Body of pancreas (tissue), 4 donors: Measurements from ENCODE around the gene NTRK2. TPM values are rescaled to one million over a fixed set of nuclear protein-coding genes. Genes with fewer than 3 reads are reported as not detected.

Experiments used
- ATAC-seq: fragments of 150-250 bp; one replicate; pipeline ENCODE4 v1.9.1; 2016
- DNase-seq, 4 donors: peaks; one replicate each; pipeline ENCODE4 v3.0.0-alpha.2; 2019
- H3K27ac ChIP-seq, 4 donors: fragments of 200-600 bp; sonication (generic); 1 replicate in 3 of 4; 2 replicates in 1 of 4; pipeline versions ENCODE4 v1.5.1 to v1.6.1; 2016 to 2019; ENCODE audit warnings: mild to moderate bottlenecking in 1 of 4, mixed read lengths in 1 of 4, moderate library complexity in 1 of 4
- H3K27me3 ChIP-seq, 2 donors: fragments of 200-600 bp; sonication (generic); one replicate each; pipeline ENCODE4 v1.6.0; 2016; ENCODE audit warnings: mild to moderate bottlenecking in 1 of 2
- H3K36me3 ChIP-seq, 2 donors: fragments of 200-600 bp; sonication (generic); replicated peaks in 1 of 2; 2 replicates each; pipeline ENCODE4 v1.5.1; 2016; ENCODE audit warnings: low read depth in 2 of 2; ENCODE audit not compliant: insufficient read depth in 1 of 2
- H3K4me1 ChIP-seq: fragments of 200-600 bp; sonication (generic); one replicate; pipeline ENCODE4 v1.6.0; 2016
- H3K4me3 ChIP-seq, 2 donors: fragments of 200-600 bp; sonication (generic); 1 replicate in 1 of 2; 2 replicates in 1 of 2; pipeline ENCODE4 v1.5.1; 2016 to 2019
- H3K9me3 ChIP-seq, 3 donors: fragments of 200-600 bp; sonication (generic); 1 replicate in 2 of 3; 2 replicates in 1 of 3; pipeline ENCODE4 v1.5.1; 2016
- POLR2A ChIP-seq, 3 donors: fragments of 450-650 bp; IDR thresholded peaks; one replicate each; pipeline ENCODE4 v1.6.1; 2016; ENCODE audit warnings: antibody characterized with exemption in 3 of 3, mild to moderate bottlenecking in 2 of 3
- WGBS, 2 donors: methylation state at CpG; one replicate each; pipeline ENCODE4 v1.1.5; 2017; 5-methylcytosine and 5-hydroxymethylcytosine counted together
- intact Hi-C: fragments of 100-400 bp; cut with DNase I; formaldehyde crosslinking; loops from one replicate; pipeline ENCODE4 v1.15.1; 2023
- total RNA-seq, 2 donors: library from RNA; depleted of rRNA; stranded (reverse); fragments of >200 nt; gene quantifications; one replicate each; pipeline ENCODE4 v1.1.0, GENCODE V29; 2016
- TF ChIP-seq, protein P1 (sequence below), 7 experiments: fragments of 450-650 bp in 4 of 7; fragments of 200-600 bp in 3 of 7; sonication (generic) in 3 of 7; IDR thresholded peaks; one replicate each; pipeline ENCODE4 v1.5.1; 2016 to 2019; ENCODE audit warnings: antibody characterized with exemption in 7 of 7

The NTRK2 gene
- total RNA-seq, 2 donors from 2014 or later, result 20.5 to 37.9 TPM

GRCh38 chr9:84922051-84922450 is 252.5 kb downstream of the NTRK2 start:
- Histone ChIP-seq H3K9me3 (no peaks in the 10 kb centered on the region), H3K27ac (no peak overlapping the region), H3K36me3 (no peaks in the 10 kb centered on the region), H3K27me3 (no peaks in the 10 kb centered on the region), H3K4me1 (no peaks in the 10 kb centered on the region), H3K4me3 (no peak overlapping the region)
- 65 to 71% methylated on average over 8 of the region's 8 CpGs for WGBS, 2 donors
- DNase-seq (no peak), ATAC-seq (no peak)
- intact Hi-C loops, result no loop called here
- TF ChIP-seq POLR2A (IDR thresholded peaks at IDR 0.05), result no peak
- TF ChIP-seq, protein P1, sequence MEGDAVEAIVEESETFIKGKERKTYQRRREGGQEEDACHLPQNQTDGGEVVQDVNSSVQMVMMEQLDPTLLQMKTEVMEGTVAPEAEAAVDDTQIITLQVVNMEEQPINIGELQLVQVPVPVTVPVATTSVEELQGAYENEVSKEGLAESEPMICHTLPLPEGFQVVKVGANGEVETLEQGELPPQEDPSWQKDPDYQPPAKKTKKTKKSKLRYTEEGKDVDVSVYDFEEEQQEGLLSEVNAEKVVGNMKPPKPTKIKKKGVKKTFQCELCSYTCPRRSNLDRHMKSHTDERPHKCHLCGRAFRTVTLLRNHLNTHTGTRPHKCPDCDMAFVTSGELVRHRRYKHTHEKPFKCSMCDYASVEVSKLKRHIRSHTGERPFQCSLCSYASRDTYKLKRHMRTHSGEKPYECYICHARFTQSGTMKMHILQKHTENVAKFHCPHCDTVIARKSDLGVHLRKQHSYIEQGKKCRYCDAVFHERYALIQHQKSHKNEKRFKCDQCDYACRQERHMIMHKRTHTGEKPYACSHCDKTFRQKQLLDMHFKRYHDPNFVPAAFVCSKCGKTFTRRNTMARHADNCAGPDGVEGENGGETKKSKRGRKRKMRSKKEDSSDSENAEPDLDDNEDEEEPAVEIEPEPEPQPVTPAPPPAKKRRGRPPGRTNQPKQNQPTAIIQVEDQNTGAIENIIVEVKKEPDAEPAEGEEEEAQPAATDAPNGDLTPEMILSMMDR (IDR thresholded peaks at IDR 0.05), result no peak

DNA sequence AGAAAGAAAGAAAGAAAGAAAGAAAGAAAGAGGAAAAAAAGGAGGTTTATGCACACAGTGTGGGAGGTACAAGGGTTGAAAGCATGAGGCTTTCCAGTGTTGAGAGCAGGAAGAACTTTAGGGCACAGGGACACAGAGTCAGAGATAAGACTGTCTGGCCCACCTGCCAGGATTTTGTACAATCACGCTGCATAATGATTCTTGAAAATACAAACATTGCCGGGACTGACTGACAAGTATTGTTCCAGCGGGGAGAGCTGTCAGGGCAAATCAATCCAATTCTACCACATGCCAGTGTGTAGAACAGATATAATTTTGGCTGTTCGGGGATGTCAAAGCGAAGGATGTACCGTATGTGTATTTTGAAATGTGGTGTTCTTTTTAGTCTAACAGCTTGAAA is 254.7 kb downstream of the NTRK2 start:
- Histone ChIP-seq H3K4me1 (no peaks in the 10 kb centered on the region), H3K27me3 (no peaks in the 10 kb centered on the region), H3K27ac (no peak overlapping the region), H3K9me3 (no peaks in the 10 kb centered on the region), H3K36me3 (no peaks in the 10 kb centered on the region), H3K4me3 (no peak overlapping the region)
- intact Hi-C loops, result no loop called here
- no peak for DNase-seq
- no peak for TF ChIP-seq POLR2A (IDR thresholded peaks at IDR 0.05)
- TF ChIP-seq, protein P1 (IDR thresholded peaks at IDR 0.05), result no peak
- ATAC-seq, result no peak
- 43 to 56% methylated on average over 6 of the region's 6 CpGs for WGBS, 2 donors

- Histone ChIP-seq H3K9me3 (no peaks in the 10 kb centered on the region), H3K27me3 (no peaks in the 10 kb centered on the region), H3K27ac (no peak overlapping the region), H3K36me3 (no peaks in the 10 kb centered on the region), H3K4me3 (no peak overlapping the region), H3K4me1 (no peaks in the 10 kb centered on the region)
- DNase-seq (no peak), ATAC-seq (no peak)
- intact Hi-C loops, result no loop called here
- 68 to 90% methylated on average over 7 of the region's 7 CpGs for WGBS, 2 donors
- TF ChIP-seq, protein P1 (IDR thresholded peaks at IDR 0.05), result no peak
- no peak for TF ChIP-seq POLR2A (IDR thresholded peaks at IDR 0.05)
Measured at GRCh38 chr9:84925225-84925872, 255.8 kb downstream of the NTRK2 start.

- H3K9me3 ChIP-seq, result no peaks in the 10 kb centered on the region
- intact Hi-C loops, result no loop called here
- no peak overlapping the region for H3K27ac ChIP-seq
- no peak overlapping the region for H3K4me3 ChIP-seq
- DNase-seq (no peak), ATAC-seq (no peak)
- H3K27me3 ChIP-seq, result no peaks in the 10 kb centered on the region
- TF ChIP-seq POLR2A (IDR thresholded peaks at IDR 0.05), result no peak
- TF ChIP-seq, protein P1 (IDR thresholded peaks at IDR 0.05), result no peak
- 75 to 89% methylated on average over 3 of the region's 3 CpGs for WGBS, 2 donors
- H3K4me1 ChIP-seq, result no peaks in the 10 kb centered on the region
- H3K36me3 ChIP-seq, result no peaks in the 10 kb centered on the region
Measured at GRCh38 chr9:84926793-84927192, 257.3 kb downstream of the NTRK2 start.

DNA sequence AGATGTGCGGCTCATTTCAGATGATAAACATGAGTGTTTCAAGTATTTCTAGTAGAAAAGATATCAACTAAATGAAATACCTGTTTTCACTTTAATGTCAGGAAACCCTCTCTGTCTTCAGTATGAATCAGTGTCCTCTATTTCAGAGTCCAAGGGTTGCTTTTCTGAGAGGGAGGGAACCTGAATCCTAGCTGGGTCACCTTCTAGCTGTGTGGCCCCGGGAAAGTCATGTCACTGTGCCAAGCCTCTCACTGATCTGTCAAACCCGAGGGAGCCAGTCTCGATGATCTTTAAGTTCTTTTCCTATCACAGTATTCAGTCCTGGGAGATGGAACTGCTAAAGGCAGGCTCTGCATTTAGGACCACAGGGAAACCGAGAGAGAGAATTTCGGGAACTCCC is 258.9 kb downstream of the NTRK2 start:
- intact Hi-C loops, result no loop called here
- Histone ChIP-seq H3K4me3 (no peak overlapping the region), H3K4me1 (no peaks in the 10 kb centered on the region)

More for the DNA sequence above, 258.9 kb downstream of the NTRK2 start:
- Histone ChIP-seq H3K27ac (no peak overlapping the region), H3K27me3 (no peaks in the 10 kb centered on the region), H3K36me3 (no peaks in the 10 kb centered on the region), H3K9me3 (no peaks in the 10 kb centered on the region)
- 58 to 64% methylated on average over 6 of the region's 6 CpGs for WGBS, 2 donors
- no peak for ATAC-seq
- DNase-seq, result no peak
- TF ChIP-seq, protein P1 (IDR thresholded peaks at IDR 0.05), result no peak
- TF ChIP-seq POLR2A (IDR thresholded peaks at IDR 0.05), result no peak
